HG03135 (cell line): ENCODE data around the gene AQP11.
"Not testable (repeated sequence)": the region's sequence is repeated elsewhere in the genome, so short reads cannot be mapped to it uniquely, and the experiment has no call there.

Experiments
- ATAC-seq: cut with Tn5 transposase; IDR thresholded peaks from one replicate; pipeline ENCODE4 v1.9.1; 2021; ENCODE audit warnings: mild to moderate bottlenecking, moderate library complexity; ENCODE audit not compliant: unreplicated experiment

Gene AQP11, protein sequence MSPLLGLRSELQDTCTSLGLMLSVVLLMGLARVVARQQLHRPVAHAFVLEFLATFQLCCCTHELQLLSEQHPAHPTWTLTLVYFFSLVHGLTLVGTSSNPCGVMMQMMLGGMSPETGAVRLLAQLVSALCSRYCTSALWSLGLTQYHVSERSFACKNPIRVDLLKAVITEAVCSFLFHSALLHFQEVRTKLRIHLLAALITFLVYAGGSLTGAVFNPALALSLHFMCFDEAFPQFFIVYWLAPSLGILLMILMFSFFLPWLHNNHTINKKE

DNA sequence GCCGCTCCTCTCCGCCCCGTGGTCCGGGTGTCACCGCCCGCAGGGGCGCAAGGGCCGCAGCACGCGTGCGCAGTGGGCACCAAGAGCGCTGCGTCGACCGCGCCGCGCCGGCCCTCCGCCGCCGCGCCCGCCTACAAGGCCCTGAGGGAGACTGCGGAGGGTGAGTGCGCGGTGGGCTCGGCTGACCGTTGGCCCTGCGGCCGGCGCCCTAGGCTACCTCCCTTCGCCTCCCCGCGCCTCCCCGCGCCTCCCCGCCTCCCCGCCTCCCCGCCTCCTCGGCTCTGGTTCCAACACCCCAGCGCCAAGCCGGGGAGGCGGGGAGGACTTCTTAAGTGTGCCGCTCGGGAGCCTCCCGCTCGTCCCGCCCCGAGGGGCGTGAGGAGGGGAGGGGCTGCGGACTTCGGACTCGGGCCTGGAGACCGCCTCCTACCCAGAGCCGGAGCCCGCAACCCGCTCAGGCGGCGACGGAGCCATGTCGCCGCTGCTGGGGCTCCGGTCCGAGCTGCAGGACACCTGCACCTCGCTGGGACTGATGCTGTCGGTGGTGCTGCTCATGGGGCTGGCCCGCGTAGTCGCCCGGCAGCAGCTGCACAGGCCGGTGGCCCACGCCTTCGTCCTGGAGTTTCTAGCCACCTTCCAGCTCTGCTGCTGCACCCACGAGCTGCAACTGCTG is at the start of gene AQP11:
AQP11 (plus strand) TSS at position 433 of the 673 bp plus-strand sequence; CDS start at position 473, 40 bp downstream.
- ATAC-seq, result peak; percentile 87

DNA sequence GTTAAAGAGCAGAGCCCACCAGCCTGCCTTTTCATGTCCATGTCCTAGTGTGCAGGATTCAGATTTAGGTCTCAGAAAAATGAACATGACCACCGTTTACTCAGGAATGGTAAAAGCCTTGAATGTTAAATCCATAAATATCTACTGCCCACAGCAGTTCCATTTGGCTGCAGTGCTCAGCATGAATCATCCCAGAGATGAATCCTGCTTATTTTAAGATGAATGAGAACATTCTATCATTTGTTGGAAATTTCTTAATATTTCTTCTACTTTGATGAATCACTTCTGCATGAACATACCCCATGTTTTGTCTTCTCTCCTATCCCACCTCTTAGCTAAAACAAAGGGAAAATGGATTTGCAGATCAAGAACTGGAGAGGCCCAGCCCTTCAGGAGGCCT is 47.5 kb upstream of the AQP11 start:
- ATAC-seq, result no peak

DNA sequence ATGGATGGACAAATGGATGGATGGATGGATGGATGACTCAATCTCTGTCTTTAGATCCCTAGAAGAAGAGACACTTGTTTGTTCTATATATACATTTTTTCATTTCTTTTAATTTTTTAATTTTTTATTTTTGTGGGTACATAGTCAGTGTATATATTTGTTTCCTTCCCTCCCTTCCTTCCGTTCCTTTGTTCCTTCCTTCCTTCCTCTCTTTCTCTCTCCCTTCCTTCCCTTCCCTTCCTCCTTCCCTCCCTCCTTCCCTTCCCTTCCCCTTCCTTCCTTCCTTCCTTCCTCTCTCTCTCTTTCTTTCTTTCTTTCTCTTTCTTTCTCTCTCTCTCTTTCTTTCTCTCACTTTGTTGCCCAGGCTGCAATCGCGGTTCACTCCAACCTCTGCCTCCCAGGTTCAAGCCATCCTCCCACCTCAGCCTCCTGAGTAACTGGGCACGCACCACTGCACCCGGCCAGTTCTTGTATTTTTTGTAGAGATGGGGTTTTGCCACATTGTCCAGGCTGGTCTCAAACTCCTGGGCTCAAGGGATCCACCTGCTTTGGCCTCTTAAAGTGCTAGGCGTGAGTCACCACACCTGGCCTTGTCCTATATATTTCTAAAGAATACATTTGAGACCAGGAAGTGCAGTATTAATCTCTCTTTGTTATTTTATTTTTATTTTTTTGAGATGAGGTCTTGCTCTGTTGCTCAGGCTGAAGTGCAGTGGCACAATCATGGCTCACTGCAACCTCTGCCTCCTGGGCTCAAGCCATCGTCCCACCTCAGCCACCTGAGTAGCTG is 42.5 kb upstream of the AQP11 start:
- no peak for ATAC-seq

DNA sequence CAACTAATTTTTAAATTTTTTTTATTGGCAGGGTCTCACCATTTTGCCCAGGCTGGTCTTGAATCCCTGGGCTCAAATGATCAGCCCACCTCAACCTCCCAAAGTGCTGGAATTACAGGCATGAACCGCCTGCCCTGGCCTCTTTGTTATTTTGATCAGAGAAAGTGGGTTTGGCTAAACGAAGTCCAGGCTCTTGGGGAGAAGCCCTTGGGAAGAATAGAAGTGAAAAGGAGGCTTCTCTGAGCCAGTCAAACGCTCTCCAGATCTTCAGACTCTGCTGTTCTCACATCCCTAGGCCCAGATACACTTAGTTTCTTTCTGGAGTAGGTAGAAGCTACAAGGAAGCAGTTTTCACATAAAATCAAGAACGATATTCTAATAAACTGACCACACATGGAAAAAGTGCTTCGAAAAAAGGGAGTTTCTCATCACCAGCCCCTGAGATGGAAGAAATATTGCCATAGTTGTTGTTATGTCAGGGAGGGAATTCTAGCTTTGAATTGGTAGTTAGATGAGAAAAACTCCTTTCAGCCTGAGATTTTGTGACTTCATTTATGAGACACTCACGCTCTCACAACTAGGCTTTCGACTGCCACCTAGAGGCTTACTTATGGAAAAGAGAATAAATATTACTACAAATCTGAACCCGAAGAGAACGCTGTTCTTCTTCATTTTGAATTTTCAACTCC is 41.7 kb upstream of the AQP11 start:
- ATAC-seq, result no peak

DNA sequence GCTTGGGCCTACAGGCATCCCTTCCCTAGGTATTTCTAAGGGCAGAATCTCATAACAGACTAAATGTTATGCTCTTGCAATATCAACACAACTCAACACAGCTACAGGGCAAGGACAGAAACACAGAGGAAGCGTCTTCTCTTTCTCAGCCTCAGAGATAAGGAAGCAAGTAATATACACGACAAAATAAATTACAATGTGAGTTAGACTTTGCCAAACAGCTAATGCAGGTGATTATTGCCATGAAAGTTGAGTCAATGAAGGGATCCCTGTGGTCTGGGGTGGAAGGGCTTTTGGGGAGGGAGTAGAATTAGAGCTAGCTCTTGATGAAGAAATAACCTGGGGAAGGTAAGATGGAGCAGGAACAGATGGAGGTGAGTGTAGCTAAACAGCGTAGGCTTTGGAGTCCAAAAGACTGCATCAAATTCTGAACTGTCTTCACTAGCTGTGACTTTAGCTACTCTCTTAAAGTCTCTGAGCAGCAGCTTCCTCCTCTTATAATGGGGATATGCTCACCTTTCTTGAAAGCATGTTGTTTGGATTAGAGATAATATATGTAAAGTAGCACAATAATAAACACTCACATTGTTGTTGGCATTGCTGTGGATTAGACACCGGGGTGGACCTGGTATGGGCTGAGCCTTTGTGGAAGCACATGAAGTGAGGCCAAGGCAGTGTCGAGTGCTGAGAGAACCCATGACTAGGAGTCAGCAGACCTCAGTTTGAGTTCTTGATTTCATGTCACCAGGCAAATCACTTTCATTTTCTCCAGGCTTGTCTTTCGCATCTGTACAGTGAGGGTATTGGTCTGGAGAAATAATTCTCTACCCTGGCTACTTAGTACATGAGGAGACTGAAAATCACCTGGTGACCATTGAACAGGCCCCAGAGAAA is 41.0 kb upstream of the AQP11 start:
- ATAC-seq, result no peak

DNA sequence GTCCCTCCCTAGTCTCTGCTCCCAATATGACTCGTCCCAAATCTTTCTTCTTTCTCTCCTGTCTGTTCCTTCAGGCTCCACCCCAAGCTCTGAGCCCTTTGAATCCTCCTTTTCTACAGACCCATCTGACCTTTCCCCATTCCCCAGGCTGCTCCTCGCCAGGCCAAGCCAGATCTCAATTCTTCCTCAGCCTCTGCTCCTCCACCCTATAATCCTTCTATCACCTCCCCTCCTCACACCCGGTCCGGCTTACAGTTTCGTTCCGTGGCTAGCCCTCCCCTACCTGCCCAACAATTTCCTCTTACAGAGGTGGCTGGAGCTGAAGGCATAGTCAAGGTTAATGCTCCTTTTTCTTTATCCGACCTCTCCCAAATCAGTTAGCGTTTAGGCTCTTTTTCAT is 38.3 kb upstream of the AQP11 start:
- ATAC-seq, result not testable (repeated sequence)

DNA sequence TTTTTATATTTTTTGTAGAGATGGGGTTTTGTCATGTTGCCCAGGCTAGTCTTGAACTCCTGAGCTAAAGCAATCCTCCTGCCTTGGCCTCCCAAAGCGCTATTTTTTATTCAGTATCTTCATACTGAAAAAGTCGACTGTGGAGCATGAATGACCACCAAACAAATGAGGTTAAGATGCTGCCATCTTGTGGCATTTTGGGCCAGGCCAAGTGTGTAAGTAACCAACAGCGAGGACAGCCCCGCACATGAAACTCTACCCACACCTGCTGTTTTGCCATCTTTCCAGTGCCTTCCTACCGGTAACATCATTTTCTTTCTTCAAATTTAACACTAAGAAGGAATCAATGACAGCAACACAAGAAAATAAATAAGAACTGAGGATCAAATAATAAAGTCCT is 32.2 kb upstream of the AQP11 start:
- no peak for ATAC-seq

DNA sequence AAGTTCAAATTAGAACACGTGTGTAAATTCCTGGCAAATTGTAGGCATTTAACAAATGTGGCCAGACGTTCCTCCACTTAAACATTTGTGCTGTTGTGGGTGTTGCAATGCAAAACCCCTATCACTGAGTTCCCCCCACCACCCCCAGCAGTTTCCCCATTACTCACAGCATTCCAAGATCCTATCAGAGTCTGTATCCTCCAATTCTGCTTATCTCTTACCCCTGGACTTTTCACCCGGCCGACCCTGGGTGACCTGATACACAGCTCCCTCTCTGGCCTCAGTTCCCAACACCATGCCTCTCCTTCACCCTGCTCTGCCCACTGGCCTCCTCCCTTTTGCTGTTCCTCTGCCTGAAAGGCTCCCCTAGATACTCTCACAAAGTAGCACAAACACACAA is 31.4 kb upstream of the AQP11 start:
- ATAC-seq, result no peak

DNA sequence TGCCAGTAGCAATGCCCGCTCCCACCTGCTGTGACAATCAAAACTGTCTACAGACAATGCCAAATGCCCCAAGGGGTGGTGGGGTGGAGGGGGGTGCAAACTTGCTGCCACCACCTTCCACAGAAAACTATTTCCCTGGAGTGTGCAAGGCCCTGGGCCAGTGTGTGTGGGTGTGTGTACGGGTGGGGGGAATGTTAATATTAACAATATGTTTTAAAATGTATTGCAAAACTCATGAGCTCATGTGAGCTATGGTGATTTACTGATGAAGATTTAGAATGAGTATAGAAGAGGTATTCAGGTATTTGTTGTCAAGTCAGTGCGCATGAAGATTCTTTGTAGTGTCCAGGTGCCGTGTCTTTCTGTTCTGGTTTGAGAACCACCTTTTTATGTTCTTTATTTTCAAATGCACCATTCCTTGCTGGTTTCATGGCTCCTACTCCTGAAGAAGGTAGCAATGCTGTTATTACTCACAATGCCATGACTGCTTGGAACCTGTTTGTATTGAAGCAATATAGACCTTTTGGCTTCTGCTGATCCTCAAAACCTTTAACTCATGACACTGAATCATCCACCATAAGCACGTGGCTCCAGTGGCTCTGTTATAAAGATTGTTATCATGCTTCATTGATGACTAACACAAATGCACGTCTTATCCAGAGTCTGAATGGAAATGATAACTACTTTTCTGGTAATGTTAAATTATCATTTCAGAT is 29.9 kb upstream of the AQP11 start:
- no peak for ATAC-seq

DNA sequence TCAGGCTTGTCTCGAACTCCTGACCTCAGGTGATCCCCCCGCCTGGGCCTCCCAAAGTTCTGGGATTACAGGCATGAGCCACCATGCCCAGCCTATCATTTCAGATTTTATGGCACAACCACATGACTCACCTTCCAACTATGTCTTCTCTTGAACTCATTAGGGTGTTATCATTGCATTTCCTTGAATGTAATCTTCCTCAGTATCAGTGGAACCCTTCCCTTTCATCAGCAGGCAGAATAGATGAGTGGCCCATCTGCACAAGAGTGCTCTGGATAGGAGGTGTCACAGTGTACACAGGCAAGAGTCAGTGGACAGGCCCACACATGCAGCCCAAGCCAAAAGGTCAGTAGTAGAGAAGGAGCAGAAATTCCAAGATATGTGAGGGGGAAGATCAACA is 29.1 kb upstream of the AQP11 start:
- ATAC-seq, result no peak

DNA sequence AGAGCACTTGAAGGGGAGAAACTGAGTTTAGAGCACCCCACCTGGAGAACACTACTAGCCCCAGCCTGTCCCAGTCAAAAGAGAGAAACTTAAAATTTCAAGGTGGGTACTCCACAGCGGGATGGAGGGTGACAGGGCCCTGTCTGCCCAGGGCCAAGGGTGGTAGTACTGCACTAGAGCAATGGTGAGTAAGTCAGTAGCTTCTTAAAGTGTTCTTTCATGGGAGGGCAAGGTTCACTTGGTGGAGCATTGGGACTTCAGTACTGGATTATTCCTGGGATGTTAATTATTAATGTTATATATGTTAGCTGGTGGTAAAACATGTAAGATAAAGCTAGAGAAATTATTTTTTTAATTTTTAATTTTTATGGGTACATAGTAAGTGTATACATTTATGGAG is 28.5 kb upstream of the AQP11 start:
- no peak for ATAC-seq

DNA sequence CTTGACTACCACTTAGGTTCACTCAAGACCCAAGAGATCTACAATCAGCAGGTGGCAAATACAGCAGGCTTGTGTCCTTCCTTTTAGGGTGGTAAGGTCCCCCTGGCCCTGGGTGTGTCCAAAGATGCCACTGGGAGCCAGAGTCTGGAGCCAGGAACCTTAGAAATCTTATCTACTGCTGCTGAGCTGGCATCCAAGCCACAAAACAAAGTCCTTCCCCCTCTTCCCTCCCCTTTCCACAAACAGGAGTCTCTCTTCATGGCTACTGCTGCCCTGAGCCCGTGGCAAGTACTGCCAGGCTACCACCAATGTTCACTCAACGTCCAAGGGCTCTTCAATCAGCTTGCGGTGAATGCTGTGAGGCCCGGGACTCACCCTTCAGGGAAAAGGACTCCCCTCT is 21.4 kb upstream of the AQP11 start:
- no peak for ATAC-seq

DNA sequence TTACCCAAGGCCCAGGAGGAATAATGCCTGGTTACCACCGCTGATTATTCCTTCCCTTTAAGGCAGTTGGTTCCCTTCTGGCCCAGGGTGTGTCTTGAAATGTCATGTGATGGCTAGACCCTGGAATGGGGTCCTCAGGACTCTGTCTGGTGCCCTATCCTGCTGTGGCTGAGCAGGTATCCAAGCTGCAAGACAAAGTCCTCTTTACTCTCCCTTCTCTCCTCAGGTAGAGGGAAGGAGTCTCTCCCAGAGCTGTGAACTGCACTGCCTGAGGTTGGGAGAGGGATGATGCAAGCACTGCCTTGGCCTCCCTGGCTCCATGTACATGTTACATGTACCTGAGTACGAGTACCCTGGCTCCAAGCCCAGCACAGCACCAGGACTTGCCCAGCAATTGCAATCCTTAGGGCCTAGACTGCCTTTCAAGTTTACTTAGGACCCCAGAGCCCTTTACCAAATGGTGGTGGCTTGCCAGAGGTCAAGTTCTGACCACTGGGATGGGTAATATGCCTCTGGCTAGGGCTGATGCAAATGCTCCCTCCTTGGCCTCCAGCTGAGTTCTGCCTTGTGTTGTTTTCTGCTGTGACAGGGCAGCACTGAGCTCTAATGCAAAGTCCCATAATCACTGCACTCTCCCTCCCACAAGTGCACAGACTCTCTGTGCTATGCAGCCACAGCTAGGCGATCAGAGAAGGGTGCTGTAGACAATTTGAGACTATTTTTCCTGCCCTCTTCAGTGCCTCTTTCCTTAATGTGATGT is 20.7 kb upstream of the AQP11 start:
- no peak for ATAC-seq

DNA sequence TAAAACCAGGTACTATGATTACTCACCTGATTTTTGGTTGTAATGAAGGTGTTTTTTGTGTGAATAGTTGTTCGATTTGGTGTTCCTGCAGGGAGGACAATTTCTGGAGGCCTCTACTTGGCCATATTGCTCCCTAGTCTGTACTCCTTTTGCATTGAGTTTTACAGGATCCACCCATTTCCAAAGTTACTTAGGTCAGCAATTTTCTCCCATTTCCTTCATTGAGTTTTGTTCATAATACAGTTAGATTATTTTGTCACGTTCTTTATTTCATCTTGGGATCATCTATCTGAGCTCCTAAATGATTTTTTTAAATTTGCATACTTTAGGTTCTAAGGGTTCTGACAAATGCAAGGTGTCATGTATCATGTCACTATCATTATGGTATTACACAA is 20.1 kb upstream of the AQP11 start:
- ATAC-seq, result no peak

DNA sequence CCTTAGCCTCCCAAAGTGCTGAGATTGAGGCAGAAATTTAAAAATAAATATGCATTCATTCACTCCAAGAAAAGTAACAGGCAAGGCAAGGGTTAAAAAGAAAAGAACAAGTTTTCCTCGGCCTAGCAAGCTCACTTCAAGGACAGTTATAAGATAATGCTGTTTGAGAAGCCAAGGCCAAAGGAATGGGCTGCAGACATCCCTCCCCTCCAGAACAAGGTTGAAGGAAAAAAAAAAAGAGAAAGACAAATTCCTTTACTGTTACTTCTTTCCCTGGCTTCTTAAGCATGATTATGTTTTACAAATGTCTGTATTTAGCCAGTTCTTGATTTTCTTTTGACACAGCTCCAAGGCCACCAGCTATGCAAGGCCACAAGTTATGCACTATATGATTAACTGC is 18.9 kb upstream of the AQP11 start:
- not testable (repeated sequence) for ATAC-seq

DNA sequence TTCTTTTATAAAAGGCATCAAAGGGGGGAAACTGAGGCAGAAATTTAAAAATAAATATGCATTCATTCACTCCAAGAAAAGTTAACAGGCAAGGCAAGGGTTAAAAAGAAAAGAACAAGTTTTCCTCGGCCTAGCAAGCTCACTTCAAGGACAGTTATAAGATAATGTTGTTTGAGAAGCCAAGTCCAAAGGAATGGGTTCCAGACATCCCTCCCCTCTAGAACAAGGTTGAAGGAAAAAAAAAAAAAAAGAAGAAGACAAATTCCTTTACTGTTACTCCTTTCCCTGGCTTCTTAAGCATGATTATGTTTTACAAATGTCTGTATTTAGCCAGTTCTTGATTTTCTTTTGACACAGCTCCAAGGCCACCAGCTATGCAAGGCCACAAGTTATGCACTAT is 14.3 kb upstream of the AQP11 start:
- not testable (repeated sequence) for ATAC-seq

DNA sequence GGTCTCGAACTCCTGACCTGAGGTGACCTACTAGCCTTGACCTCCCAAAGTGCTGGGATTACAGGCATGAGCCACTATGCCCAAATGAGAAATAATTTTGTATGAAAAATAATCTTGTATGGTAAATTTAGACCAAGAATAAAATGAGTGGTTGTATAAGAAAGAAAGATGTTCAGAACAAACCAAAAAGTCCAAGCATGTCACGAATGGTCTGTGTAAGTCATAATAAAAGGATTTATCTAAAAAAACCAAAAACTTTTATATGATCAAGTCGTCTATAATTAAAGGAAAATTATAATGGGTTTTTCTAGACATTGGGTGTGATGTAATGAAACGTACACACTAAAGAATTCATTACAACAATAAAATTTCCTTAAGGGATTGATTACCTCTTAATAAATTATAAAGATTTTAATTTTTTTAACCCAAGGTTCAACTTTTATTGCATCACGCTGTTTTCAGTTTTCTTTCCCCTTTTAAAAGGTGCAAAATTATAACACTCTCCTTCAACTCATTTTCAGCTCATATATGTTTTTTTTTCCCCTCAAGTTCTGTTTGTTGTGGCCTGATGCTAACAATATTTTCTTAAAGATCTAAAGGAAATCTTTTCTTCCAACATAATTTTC is 8.9 kb upstream of the AQP11 start:
- no peak for ATAC-seq

DNA sequence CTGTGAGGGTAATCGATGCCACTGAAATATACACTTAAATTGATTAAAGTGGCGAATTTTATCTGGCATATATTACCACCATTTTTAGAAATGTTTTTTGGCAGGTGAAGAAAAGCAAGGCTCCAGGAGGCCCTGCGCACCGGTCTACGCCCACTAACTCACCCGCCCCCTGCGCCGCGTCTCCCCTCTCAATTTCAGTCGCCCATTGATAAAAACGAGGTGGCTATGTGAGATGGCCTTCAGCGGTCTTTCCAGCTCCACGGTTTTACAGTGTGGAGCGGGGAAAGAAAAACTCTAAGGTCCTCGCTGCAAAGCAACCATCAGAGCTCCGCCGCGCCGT is 602 bp upstream of the AQP11 start:
- peak; percentile 34 for ATAC-seq
